NB4 (cell line): ENCODE results near the gene IDH3G.

Source experiments
- DNase-seq: peaks from one replicate; pipeline ENCODE4 v3.0.0; 2010; ENCODE audit warnings: low read depth
- H3K4me3 ChIP-seq: one replicate; pipeline ENCODE4 v1.5.1; 2011; ENCODE audit warnings: mild to moderate bottlenecking, low read depth, low read length, moderate library complexity
- MYC ChIP-seq: IDR thresholded peaks from 2 replicates; pipeline ENCODE4 v1.6.1; 2011; ENCODE audit warnings: low read depth, low read length
- POLR2A ChIP-seq: IDR thresholded peaks from 2 replicates; pipeline ENCODE4 v1.6.1; 2011; ENCODE audit warnings: mild to moderate bottlenecking; ENCODE audit not compliant: insufficient read length; ENCODE audit errors: extremely low read depth
- TF ChIP-seq, protein P1 (sequence below): IDR thresholded peaks from one replicate; pipeline ENCODE4 v1.5.1; 2012; ENCODE audit warnings: low read depth, low read length
- TF ChIP-seq, protein P2 (sequence below): IDR thresholded peaks from 2 replicates; pipeline ENCODE4 v1.6.1; 2011; ENCODE audit warnings: low read depth, low read length

The IDH3G gene

GRCh38 chrX:153827016-153827415 lies 32.8 kb upstream of the IDH3G start:
- TF ChIP-seq POLR2A (no peak), MYC (no peak)
- TF ChIP-seq, protein P1, sequence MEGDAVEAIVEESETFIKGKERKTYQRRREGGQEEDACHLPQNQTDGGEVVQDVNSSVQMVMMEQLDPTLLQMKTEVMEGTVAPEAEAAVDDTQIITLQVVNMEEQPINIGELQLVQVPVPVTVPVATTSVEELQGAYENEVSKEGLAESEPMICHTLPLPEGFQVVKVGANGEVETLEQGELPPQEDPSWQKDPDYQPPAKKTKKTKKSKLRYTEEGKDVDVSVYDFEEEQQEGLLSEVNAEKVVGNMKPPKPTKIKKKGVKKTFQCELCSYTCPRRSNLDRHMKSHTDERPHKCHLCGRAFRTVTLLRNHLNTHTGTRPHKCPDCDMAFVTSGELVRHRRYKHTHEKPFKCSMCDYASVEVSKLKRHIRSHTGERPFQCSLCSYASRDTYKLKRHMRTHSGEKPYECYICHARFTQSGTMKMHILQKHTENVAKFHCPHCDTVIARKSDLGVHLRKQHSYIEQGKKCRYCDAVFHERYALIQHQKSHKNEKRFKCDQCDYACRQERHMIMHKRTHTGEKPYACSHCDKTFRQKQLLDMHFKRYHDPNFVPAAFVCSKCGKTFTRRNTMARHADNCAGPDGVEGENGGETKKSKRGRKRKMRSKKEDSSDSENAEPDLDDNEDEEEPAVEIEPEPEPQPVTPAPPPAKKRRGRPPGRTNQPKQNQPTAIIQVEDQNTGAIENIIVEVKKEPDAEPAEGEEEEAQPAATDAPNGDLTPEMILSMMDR: no peak
- TF ChIP-seq, protein P2, sequence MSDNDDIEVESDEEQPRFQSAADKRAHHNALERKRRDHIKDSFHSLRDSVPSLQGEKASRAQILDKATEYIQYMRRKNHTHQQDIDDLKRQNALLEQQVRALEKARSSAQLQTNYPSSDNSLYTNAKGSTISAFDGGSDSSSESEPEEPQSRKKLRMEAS: no peak
- no peak for DNase-seq
- no peak overlapping the region for H3K4me3 ChIP-seq

DNA sequence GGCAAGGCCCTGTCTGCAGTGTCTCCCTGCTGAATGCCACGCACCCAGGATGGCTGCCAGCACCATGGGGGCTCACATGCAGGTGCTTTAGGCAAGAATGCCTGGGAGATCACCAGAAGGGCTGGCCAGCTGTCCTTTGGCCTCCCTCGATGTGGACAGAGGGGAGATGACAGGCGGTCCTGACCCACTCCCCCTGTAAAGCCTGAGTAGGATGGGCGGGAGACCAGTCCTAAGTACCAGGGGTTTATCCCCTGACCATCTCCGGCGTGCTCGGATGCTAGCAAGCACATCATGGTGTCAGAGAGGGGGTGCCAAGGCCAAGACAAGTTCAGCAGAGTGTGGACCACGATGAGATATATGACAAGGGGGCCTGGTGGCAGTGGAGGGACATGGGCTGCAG lies 30.9 kb upstream of the IDH3G start:
- TF ChIP-seq, protein P1: no peak
- TF ChIP-seq POLR2A (no peak), MYC (no peak)
- TF ChIP-seq, protein P2: no peak
- DNase-seq: no peak
- no peak overlapping the region for H3K4me3 ChIP-seq

DNA sequence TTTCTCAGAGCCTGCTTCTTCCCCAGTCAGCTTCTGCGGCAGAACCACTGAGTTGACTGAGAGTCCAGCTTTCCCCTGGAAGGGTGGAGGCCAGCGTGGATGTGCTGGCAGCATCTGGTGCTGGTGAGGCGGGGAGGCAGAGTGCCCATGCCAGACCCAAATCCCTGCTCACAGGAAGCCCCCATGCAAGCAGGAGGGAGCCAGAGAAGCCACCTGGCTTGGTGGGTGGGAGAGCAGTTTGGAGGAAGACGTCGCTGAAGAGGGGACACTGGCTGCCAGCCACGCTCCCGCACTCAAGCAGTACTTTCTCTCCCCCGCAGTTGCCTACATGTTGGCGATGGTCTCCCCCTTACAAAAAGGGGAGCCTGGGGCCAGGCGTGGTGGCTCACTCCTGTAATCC lies 30.2 kb upstream of the IDH3G start:
- TF ChIP-seq, protein P1: no peak
- TF ChIP-seq MYC (no peak), POLR2A (no peak)
- TF ChIP-seq, protein P2: no peak
- H3K4me3 ChIP-seq: no peak overlapping the region
- no peak for DNase-seq

GRCh38 chrX:153821066-153821465 lies 26.9 kb upstream of the IDH3G start:
- no peak for DNase-seq
- H3K4me3 ChIP-seq: no peak overlapping the region
- TF ChIP-seq, protein P2: no peak
- TF ChIP-seq MYC: no peak
- TF ChIP-seq POLR2A: no peak
- TF ChIP-seq, protein P1: no peak

DNA sequence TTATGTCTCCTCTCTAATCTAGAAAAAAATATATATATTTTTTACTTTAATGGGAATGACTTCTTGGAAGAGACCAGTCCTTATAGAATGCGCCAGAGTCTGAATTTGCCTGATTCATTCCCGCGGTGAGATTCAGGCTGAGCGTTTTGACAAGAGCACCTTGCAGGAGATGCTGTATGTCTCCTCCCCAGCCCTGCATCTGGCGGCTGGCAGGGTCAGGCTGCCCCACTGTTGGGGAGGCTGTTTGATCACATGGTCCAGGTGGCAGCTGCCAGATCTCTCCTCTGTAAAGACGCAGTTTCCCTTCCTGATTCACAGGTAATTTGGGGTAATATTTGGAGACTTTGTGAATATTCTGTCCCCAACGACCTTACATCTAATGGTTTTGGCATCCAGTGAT lies 26.4 kb upstream of the IDH3G start:
- TF ChIP-seq MYC: no peak
- no peak for TF ChIP-seq POLR2A
- TF ChIP-seq, protein P2: no peak
- TF ChIP-seq, protein P1: no peak

More for the DNA sequence above, 26.4 kb upstream of the IDH3G start:
- DNase-seq: no peak
- no peak overlapping the region for H3K4me3 ChIP-seq
